ENCODE measurements around the gene PAPPA2.

PAPPA2 gene

DNA sequence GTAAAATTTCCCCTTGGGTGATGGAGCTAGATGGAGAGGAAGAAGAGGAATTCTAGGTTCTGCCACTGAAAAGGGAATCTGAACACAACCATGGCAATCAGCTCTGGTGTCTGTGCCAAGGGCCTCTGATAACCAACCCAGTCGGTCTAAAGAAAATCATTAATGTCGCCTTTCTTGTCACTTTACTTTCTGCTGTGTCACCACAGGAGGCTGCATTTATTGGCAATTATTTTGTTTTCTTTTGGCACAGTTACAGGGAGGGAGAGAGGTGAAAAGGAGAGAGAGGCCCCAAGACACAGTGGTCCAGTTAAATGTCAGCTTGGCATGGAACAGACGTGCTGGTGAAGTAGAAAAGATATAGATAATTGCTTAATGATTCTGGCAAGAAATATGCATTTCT lies 414.6 kb downstream of the PAPPA2 start:
- no peak for DNase-seq

- DNase-seq = no peak
These were observed 416.0 kb downstream of the PAPPA2 start for GRCh38 chr1:176878750-176879536.

DNA sequence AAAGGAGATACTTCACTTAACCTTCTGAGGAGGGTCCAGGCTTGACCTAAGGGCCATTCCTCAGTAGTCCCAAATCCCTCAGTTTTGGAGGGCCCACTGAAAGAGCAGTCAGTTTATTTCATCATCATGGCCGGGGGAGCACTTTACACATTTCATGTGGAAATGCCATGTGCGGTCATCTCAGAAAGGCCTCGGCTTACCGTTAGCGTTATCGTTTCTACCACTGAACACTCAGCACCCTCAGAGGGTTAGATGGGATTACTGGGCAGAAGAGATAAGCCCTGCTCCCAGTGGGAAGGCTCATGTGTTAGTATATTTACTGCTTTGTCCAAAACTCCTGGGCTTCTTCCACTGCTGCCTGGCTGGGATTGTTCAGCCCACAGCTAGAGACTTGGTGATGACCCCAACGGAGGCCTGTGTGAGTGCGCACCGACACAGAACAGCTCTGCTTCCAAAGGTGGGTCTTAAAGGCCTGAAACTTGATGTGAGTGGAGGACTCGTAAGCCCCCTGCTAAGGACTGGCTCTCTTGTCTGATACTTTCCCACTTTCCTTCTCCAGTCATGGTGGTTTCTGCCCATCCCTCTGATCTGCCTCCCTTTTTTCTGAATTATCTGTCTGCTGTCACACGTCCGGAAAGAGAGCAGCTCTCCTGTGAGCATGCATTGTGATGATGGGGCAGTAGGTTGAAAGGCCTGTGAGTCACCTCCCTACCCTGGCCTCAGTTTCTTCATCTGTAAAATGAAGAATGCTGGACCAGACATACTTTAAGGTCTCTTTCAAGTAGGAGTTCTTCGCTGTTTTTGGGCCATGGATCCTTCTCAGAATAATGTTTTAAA lies 417.0 kb downstream of the PAPPA2 start:
- DNase-seq = no peak

- DNase-seq = no peak
These were observed 418.1 kb downstream of the PAPPA2 start for GRCh38 chr1:176880955-176881595.

DNA sequence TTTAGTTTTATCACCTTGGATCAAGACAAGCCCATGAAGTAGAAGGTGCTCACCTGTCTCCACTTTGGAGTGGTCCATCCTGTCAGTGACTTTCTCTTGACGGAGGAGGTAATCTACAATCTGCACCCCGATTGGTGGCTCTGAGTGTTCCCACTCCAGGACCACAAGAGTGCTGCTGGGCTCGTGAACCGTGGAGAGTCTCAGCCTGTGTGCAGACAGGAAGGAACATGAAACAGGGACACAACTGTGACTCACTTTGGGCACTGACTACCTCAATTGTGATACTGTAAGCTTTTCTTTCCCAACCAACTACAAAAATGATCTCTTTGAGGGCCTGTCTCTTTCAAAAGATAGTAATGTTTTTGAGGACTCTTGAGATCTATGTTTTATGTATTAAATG lies 421.3 kb downstream of the PAPPA2 start:
- DNase-seq = no peak

DNA sequence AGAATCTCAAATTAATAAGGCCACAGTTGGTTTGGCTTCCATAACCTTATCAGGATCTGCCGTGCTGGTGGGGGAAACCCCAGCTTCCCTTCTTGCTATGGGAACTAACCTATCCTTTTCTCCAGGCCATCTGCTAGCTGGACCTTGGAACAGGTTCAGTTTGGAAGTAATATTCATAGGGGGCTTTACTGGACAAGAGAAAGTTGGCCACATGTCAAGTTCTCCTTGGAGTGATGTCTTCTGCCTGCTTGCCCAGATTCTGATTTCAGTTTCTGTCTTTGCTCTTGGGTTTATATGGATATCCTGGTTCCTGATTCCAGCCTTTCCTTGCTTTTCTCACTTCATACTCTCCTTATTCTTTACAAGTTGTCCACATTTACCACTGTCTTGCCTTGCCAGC lies 421.9 kb downstream of the PAPPA2 start:
- DNase-seq = no peak

- no peak for DNase-seq
These were observed 422.4 kb downstream of the PAPPA2 start for GRCh38 chr1:176885341-176885740.

DNA sequence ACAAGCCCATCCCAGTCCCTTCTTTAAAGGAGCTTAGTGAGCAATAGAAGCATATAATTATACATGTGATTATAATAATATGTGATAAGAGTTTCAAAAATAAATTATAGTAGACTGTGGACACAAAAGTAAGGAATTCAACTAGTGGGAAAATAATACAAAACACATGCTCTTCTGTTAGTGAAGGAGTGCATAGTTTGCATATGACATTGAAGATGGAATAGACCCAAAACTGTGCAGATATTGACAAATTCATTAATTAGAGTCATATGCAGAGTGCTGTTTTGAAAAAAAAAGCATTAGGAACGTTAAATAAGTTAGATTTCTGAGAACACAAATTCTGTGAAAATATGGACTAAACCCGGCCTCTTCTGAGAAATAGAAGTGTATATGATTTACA lies 422.8 kb downstream of the PAPPA2 start:
- DNase-seq = no peak

GRCh38 chr1:176888471-176889032 lies 425.6 kb downstream of the PAPPA2 start:
- no peak for DNase-seq

DNA sequence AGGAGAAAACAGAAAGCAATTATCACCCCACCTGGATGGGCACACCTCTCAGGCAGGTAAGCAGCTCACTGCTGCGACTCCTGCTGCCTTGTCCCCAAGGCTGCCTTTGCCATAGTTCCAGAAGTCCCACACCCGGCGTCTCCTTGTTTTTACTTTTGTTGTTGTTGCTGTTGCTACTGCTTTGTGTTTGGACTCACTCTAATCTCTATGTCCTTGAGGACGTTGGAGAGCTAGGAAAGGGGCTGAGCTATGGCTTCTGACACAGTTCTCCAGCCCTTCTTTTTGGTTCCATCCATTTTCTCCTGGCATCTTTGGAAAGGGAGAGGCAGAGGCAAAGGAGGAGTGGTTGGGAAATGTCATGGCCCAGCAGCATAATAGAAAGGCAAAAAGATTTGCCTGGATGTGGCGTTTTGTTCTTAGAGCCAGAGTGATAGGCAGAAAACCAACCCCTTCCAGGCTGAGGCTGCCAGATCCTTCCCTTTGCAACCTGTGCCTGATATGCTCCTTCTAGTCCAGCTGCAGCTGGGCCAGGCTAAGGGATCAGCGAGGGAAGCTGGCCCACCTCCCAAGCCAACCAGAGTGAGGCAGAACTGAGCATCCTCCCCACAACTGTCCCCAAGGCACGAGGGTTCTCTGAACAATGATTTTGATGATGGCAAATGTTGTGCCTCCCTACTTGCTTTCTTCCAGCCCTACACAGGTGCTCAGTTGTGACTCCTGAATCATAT lies 430.8 kb downstream of the PAPPA2 start:
- no peak for DNase-seq

DNA sequence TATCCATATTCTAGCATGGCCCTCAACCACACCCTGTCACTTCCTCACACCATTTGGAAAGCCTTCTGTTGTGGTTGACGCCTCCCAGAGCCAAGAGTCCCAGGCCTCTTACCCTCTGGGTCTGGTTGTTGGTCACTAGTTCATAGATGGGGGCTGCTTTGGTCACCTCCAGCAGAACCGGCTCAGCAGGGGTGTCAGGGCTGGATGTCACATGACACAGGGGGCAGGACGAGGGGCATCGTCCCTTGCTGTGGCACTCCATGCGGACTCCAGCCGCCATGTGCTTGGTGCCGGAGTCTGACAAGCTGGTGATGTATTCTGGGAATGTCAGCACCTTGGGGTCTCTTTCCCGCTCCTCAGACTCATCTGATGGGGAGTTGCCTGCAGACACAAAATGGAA lies 431.5 kb downstream of the PAPPA2 start:
- no peak for DNase-seq

Data from CD4-positive, alpha-beta T cell treated with Interleukin-15 for 1 hour (primary cell).